Measurements from ENCODE around the gene CPNE2.
A peak's percentile ranks its signal among the peaks of the same experiment; 100 is the strongest.
"Not testable (repeated sequence)": the region's sequence is repeated elsewhere in the genome, so short reads cannot be mapped to it uniquely, and the experiment has no call there.

CPNE2 gene

GRCh38 chr16:57178793-57179212 is 86.4 kb downstream of the CPNE2 start:
- DNase-seq: no peak

- no peak for DNase-seq
Observed at GRCh38 chr16:57179215-57179828, 86.9 kb downstream of the CPNE2 start.

GRCh38 chr16:57184113-57184512 is 91.7 kb downstream of the CPNE2 start:
- no peak for DNase-seq

GRCh38 chr16:57184887-57185445 is 92.6 kb downstream of the CPNE2 start:
- no peak for DNase-seq

- no peak for DNase-seq
Observed at GRCh38 chr16:57185446-57185944, 93.1 kb downstream of the CPNE2 start.

- DNase-seq: peak; percentile 94
Observed at GRCh38 chr16:57185945-57186871, 93.8 kb downstream of the CPNE2 start, which contains the start of the genes PSME3IP1 and RSPRY1. PSME3IP1 (minus strand) TSS chr16:57186039; CDS start chr16:57173854, 12,185 bp downstream. RSPRY1 (plus strand) TSS chr16:57186329; CDS start chr16:57204659, 18,330 bp downstream.

- no peak for DNase-seq
Observed at GRCh38 chr16:57186872-57187854, 94.8 kb downstream of the CPNE2 start.

- not testable (repeated sequence) for DNase-seq
Observed at GRCh38 chr16:57187902-57188710, 95.7 kb downstream of the CPNE2 start.

GRCh38 chr16:57188711-57189002 is 96.3 kb downstream of the CPNE2 start:
- no peak for DNase-seq

- not testable (repeated sequence) for DNase-seq
Observed at GRCh38 chr16:57189527-57189926, 97.1 kb downstream of the CPNE2 start.

- no peak for DNase-seq
Observed at GRCh38 chr16:57190136-57190535, 97.8 kb downstream of the CPNE2 start.

GRCh38 chr16:57191056-57191571 is 98.7 kb downstream of the CPNE2 start:
- DNase-seq: no peak

- DNase-seq: no peak
Observed at GRCh38 chr16:57192146-57192545, 99.8 kb downstream of the CPNE2 start.

- DNase-seq: no peak
Observed at GRCh38 chr16:57192720-57193486, 100.5 kb downstream of the CPNE2 start.

GRCh38 chr16:57194512-57194911 is 102.1 kb downstream of the CPNE2 start:
- DNase-seq: no peak

- no peak for DNase-seq
Observed at GRCh38 chr16:57196286-57196685, 103.9 kb downstream of the CPNE2 start.

- DNase-seq: no peak
Observed at GRCh38 chr16:57196753-57197152, 104.4 kb downstream of the CPNE2 start.

Data from NCI-H2227 treated with DMSO at 0.1 percent for 48 hours (cell line).